AG09319 (cell line): ENCODE results near the gene MRPS30.
"Not testable (repeated sequence)": the region's sequence is repeated elsewhere in the genome, so short reads cannot be mapped to it uniquely, and the experiment has no call there.

ENCODE experiments used
- DNase-seq: peaks from one replicate; pipeline ENCODE4 v3.0.0-alpha.2; 2010; ENCODE audit warnings: low read depth; ENCODE audit errors: extremely low read depth
- TF ChIP-seq, protein P1 (sequence below): IDR thresholded peaks from 2 replicates; pipeline ENCODE4 v1.5.1; 2011; ENCODE audit warnings: low read depth, mild to moderate bottlenecking, inconsistent platforms, low read length, moderate library complexity

Gene MRPS30

DNA sequence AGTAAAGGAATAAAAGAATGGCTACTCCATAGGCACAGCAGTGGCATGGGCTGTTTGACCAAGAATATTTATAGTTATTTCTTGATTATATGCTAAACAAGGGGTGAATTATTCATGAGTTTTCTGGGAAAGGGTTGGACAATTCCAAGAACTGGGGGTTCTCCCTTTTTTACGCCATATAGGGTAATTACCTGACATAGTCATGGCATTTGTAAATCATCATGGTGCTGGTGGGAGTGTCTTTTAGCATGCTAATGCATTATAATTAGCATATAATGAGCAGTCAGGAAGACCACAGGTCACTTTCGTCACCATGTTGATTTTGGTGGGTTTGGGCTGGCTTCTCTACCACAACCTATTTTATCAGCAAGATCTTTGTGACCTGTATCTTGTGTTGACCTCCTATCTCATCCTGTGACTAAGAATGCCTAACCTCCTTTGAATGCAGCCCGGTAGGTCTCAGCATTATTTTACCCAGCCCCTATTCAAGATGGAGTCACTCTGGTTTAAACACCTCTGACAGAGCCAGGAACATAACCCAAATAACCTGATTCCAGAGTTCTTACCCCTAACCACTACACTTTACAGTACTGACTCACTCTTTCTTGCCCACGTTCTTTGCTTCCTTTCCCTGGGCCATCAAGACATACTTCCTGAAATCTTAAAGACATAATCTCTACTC, 25.0 kb upstream of the MRPS30 start:
- TF ChIP-seq, protein P1, sequence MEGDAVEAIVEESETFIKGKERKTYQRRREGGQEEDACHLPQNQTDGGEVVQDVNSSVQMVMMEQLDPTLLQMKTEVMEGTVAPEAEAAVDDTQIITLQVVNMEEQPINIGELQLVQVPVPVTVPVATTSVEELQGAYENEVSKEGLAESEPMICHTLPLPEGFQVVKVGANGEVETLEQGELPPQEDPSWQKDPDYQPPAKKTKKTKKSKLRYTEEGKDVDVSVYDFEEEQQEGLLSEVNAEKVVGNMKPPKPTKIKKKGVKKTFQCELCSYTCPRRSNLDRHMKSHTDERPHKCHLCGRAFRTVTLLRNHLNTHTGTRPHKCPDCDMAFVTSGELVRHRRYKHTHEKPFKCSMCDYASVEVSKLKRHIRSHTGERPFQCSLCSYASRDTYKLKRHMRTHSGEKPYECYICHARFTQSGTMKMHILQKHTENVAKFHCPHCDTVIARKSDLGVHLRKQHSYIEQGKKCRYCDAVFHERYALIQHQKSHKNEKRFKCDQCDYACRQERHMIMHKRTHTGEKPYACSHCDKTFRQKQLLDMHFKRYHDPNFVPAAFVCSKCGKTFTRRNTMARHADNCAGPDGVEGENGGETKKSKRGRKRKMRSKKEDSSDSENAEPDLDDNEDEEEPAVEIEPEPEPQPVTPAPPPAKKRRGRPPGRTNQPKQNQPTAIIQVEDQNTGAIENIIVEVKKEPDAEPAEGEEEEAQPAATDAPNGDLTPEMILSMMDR, result no peak
- no peak for DNase-seq

DNA sequence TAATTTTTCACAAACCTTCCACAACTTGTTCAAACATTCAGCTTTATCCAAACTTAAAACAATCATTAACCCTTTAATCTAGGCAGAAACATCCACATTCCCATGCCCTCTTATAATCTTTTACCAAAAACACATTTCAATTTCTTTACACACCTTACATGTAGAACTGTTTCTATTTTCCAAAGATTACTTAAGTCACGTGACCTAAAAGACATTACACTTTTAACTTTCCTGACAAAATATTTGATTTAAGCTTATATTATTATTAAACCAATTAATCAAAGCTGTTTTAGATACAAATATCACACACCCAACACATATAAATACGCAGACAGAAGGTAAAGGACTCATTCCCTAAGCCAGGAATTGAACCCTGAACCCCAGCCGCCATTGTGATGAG, 21.0 kb upstream of the MRPS30 start:
- TF ChIP-seq, protein P1, result no peak
- DNase-seq, result no peak

DNA sequence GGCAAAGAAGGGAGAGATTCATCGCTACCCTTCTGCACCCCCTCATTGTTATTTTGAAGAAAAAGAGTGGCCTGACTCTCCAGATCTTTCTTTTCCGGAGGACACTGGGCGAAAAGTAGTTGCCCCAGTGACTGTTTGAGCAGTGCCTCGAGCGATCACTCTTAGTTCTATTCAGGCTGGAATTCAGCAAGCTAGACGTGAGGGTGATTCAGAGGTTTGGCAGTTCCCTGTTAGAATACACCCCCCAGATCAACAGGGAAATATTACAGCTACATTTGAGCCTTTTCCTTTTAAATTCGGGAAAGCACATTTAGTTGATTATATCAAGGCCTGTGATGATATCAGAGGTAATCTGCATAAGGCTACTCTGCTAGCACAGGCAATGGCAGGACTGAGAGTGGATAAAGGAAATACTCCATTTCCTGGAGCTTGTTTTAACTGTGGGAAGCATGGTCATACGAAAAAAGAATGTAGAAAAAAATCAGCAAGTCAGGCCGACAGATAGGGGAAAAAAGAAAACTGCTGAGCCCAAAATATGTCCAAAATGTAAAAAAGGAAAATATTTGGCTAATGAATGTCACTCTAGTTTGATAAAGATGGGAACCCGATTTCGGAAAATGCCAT, 19.3 kb upstream of the MRPS30 start:
- DNase-seq, result not testable (repeated sequence)

DNA sequence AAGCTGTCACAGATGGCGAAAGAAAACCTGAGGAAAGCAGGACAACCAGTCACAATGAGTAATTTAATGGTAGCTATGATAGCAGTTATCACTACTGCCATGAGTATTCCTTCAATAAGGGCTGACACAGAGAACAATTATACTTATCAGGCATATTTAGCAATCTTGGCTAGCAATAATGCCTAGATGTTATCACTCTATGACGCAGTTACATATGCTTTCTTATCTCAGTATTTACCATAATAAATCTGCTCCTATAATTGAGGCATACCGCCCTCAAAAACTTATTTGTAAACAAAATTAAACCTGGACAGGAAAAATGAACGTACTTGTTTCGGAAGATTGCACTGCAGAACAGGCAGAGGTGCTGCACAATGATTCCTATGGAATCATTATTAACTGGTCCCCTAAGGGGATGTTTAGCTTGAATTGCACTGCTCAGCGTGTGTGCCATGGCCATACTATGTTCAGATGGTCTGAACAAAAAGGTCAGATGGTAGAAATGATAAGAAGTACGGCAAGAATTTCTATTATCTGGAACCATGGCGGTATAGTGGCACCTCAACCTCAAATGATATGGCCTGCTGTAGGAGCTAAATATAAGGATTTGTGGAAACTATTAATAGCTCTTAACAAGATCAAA, 16.6 kb upstream of the MRPS30 start:
- not testable (repeated sequence) for DNase-seq

DNA sequence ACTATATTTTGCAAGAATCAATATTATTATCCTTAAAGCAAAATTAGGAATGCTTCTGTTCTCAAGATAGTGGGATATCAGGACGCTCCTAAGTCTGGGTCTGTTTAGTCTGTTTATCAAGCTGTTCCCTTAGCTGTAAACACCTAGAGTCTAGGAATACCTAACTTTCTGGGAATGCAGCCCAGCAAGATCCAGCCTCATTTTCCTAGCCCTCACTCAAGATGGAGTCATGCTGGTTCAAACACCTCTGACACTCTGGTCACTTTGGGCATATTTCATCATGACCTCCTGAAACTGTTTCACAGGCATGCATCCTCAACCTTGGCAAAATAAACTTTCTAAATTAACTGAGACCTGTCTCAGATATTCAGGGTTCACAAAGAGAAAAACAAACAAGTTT, 14.4 kb upstream of the MRPS30 start:
- TF ChIP-seq, protein P1, result no peak
- no peak for DNase-seq

DNA sequence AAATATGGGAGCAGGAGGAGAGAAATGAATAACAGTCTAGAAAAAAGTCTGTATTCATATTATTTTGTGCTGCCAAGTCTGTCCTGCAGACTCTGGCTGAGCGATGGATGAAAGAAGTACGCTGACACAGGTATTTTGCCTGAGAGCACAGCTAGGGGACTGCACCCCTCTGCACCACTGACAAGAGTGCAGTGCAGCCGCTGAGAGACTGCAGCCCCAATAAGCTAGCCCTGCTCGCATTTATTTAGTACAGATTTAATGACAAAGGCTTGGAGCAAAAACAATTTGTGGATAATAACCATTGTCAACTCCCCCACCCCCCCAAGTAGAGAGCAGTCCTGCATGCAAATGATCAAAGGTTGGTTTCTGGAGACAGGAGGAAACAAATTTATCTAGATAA, 13.3 kb upstream of the MRPS30 start:
- no peak for DNase-seq
- TF ChIP-seq, protein P1, result no peak

DNA sequence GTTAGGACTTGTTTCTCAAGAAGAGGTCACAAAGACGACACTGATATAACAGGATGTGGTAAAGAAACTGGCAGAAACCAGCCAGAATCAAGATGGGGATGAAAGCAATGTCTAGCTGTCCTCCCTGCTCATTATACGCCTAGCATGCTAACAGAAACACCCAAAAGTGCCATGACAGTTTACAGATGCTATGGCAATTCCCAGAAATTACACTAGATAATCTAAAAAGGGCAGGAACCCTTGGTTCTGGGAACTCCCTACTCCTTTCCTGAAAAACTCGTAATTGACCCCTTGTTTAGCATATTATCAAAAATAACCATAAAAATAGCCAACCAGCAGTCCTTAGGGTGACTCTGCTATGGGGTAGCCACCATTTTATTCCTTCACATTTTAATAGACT, 10.9 kb upstream of the MRPS30 start:
- TF ChIP-seq, protein P1, result no peak
- no peak for DNase-seq

DNA sequence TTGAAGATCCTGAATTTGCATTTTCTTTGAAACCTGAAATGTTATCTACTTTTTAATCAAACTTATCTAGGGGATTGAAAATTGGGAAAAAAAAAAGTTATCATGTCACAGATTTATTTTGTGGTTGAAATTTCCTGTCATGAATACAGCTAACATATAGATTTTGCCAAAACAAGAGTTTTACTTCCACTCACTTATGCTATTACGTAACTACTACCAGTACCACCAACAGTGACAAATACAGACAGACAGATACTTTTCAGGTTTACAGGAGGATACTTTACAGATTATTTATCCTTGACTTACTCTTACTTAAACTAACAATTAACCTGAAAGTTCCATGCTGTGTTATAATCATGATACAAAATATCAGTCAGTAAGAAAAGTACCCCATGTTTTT, 6.8 kb upstream of the MRPS30 start:
- DNase-seq, result no peak
- TF ChIP-seq, protein P1, result no peak
